ENCODE results near the gene LRP6.

The LRP6 gene

DNA sequence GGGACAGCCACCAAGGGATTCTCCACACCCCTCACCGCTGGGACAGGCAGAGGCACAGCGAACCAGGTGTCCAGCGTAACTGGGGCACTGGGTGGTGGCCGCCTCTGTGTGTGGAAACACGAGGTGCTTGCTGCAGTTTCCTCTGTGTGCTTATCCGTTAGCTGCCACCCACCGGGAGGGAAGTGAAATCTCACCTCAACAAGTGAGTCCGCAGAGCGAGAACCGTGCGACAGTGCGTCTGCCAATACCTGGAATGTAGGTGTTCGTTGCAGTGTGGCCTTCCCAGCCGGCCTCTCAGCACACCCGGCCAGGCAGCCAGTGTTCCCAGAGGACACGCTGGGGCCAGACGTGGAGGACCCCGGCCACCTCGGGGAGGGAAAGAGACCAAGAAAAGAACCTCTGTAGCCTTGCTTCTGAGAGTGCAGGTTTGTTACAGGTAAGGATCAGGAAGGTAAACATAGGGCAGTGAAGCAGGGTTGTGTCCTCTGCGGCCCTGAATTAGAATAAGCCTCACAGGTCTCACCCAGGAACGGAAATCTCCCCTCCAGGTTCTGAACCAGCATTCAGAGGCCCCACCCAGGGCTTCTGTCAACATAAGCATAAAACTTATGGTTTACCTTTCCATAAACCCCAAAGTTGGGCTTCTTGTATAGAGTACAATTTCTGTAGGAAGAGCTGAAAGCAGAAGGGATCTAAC lies 194.6 kb downstream of the LRP6 start:
- DNase-seq (ENCODE audit: low read depth, low spot score) = no peak

DNA sequence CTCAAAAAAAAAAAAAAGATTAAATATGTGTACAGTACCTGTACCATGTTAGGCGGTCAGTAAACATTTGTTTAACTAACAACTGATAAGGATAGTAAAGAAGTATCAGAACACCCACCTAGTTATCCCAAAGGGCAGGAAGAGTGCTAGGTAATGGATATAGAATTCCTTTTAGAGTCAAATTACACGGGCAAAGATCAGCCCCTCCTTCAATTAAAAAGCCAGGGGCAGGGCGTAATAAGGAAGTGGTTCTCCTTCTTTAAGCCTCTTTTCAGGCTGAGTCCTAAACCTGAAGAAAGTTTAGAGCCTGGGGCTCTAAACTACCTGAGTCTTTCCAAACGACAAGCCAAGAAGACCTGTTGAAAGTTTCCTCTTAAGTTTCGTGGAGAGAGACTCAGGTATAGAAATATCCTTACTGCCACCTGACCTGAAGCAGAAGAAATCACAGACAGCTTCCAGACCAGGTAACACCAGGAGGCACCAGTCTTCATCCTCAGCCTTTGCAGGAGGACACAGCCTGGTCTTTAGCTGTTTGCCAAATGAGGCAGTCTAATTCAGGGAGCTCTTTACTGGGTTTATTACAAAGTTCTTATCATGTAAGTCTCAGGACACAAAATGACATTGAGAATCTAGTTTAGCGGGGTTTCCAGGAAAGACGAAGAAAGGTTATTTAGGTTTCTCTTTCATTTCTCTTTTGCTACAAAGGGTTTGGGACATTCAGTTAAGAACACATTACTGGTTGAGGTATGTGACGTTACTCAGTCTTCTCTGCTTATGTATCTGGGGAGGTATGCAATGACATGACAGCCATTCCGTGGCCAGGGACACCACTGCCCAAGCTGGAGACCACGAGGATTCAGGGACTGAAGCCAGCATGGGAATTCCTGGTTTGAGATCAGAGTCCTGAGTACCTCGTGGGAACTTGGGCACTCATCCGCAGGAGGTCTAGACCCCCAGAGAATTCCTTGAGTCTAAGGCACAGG lies 195.9 kb downstream of the LRP6 start, which contains the start of gene BCL2L14:
Gene BCL2L14, plus strand, starts transcription at position 266 of the 983 bp plus-strand sequence. CDS start 8,367 bp downstream, outside the sequence.
- DNase-seq (ENCODE audit: low read depth, low spot score) = no peak

DNA sequence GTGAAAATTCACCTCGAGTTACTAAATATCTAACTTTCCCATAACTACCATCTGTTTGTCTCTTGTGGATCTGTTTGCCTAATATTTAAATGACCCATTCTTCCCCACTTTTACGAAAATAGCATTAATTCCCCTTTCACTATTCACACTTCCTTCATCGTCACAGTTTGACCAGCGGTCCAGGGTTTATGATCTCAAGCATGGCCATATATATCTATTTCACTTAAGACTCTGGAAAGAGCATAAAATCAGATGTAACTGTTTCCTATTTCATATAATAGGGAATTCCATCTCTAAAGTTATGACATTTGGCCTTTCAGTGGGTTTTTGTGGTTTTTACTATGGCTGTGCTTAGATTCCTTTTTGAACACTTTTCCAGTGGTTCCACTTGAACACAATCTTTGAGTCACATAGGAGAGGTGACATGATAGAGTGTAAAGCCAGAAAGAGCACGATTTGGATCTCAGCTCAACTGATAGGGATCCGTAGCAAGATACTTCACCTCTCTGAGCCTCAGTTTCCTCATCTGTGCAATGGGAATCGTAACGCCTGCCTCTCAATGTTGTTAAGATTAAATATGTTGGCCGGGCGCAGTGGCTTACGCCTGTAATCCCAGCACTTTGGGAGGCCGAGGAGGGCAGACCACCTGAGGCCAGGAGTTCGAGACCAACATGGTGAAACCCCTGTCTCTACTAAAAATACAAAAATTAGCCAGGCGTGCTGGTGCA lies 196.9 kb downstream of the LRP6 start:
- no peak for DNase-seq (ENCODE audit: low read depth, low spot score)

- DNase-seq (ENCODE audit: low read depth, low spot score) = no peak
Observed at GRCh38 chr12:12068751-12069150, 198.1 kb downstream of the LRP6 start.
